Inferior parietal cortex (tissue), 1 donor: Measurements from ENCODE around the gene FAM72A.
"Not testable (repeated sequence)": the region's sequence is repeated elsewhere in the genome, so short reads cannot be mapped to it uniquely, and the experiment has no call there.

Experiments
- DNase-seq: peaks from one replicate; pipeline ENCODE4 v3.0.0-alpha.2; 2016; ENCODE audit errors: extremely low spot score

The FAM72A gene

DNA sequence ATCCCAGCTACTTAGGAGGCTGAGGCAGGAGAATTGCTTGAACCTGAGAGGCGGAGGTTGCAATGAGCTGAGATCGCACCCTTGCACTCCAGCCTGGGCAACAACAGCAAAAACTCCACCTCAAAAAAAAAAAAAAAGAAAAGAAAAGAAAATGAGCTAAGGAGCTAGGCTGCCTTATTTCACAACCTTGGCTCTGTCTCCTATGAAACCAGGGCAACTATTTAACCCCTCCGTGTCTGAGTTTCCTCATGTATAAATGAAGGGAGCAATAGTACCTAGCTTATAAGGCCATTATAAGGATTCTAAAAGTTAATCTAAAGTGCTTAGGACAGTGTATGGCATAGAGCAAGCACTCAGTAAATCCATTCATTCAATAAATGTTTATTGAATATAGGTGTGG, 32.8 kb downstream of the FAM72A start:
- DNase-seq: not testable (repeated sequence)

GRCh38 chr1:206167350-206168029, 35.1 kb downstream of the FAM72A start:
- DNase-seq: not testable (repeated sequence)

- DNase-seq: no peak
These were observed 56.8 kb downstream of the FAM72A start for GRCh38 chr1:206145771-206146290.

GRCh38 chr1:206144605-206145004, 58.0 kb downstream of the FAM72A start:
- no peak for DNase-seq

- DNase-seq: no peak
These were observed 59.0 kb downstream of the FAM72A start for GRCh38 chr1:206143537-206144172.

DNA sequence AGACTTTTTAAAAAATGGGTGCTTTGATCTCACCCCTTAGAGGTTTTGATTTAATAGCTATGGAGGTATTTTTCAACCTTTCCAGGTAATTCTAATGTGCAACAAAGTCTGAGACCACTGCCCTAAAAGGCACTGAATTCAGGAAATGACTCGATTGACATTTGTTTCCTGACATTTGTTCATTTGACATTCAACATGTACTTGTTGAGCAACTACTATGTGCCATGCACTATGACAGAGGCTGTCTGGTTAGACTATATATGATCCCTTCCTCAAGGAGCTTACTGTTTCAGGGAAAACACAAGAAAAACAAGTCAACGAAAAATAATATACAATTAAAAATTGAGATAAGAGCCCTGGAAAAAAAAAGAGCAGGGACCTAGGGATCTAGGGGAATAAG, 59.9 kb downstream of the FAM72A start:
- DNase-seq: no peak

DNA sequence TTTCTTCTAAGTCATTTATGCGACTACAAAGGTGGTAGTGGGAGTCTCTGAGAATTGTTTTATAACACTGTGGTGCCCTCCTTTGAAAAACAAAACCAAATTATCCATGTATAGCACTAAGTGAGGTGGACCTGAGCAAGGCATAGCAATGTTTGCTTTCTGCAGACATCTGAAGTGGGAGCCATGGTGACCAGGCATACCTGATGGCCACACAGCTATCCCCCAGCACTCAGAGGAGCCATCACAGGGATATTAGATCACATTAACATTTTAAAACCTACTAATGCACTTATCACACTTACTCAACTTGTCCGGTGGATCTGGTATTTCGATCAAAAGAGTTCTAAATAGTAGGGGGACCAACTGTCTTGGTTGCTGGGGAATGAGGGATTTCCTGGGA, 60.6 kb downstream of the FAM72A start:
- DNase-seq: no peak

- DNase-seq: no peak
These were observed 66.4 kb downstream of the FAM72A start for GRCh38 chr1:206136241-206136640.
